ENCODE data around the gene IQSEC2.

IQSEC2 gene

GRCh38 chrX:53272808-53273337 is 8.5 kb downstream of the IQSEC2 start:
- in situ Hi-C loops (cut with MboI; ENCODE audit: low sequenced_read_pairs) = no loop called here

- in situ Hi-C loops (cut with MboI; ENCODE audit: low sequenced_read_pairs) = no loop called here
Measured at GRCh38 chrX:53269536-53270107, 11.8 kb downstream of the IQSEC2 start.

GRCh38 chrX:53268173-53268572 is 13.2 kb downstream of the IQSEC2 start:
- in situ Hi-C loops (cut with MboI; ENCODE audit: low sequenced_read_pairs) = no loop called here

DNA sequence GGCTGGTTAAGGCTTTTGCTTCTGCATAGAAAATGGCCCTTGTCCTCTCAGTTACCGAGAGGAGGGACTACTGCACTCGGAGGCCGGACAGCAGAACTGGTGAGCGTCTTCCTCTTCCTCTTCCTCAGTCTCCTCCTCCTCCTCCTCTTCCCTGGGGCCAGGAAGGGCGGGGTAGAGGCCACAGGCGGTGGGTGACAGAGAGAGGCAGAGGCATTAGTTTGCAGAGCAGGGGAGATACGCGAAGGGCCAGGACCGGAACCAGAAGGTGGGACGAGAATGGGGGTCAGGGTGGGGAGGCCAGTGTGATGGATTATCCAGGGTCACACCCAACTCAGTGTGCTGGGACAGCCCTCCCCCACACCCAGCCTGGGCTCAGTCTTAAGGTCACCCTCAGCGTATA is 14.5 kb downstream of the IQSEC2 start:
- in situ Hi-C loops (cut with MboI; ENCODE audit: low sequenced_read_pairs) = no loop called here

GRCh38 chrX:53265771-53266574 is 15.4 kb downstream of the IQSEC2 start:
- in situ Hi-C loops (cut with MboI; ENCODE audit: low sequenced_read_pairs) = no loop called here

DNA sequence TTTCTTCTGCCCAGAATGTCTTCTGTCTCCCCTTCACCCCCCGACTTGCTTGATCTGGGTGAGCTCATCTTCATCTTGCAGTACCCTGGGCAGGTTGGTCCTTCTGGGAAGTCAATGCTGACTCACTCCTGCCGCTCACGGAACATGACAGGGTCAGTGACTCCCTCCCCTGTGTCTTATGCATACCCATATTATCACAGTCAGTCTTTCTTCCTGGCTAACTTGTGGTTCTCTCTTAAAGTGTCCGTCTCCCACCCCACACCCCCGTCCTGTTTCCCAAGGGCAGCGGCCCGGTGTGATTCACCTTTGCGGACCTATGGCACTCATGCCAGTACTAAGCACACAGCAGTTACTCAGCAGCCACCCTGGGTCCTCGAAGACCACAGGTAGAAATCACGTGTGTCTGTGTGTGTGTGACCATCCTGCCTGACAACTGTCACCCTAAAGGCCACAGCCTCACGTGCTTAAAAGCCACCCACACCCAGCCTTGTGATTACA is 17.7 kb downstream of the IQSEC2 start:
- in situ Hi-C loops (cut with MboI; ENCODE audit: low sequenced_read_pairs) = no loop called here

GRCh38 chrX:53262918-53263394 is 18.4 kb downstream of the IQSEC2 start:
- in situ Hi-C loops (cut with MboI; ENCODE audit: low sequenced_read_pairs) = no loop called here

DNA sequence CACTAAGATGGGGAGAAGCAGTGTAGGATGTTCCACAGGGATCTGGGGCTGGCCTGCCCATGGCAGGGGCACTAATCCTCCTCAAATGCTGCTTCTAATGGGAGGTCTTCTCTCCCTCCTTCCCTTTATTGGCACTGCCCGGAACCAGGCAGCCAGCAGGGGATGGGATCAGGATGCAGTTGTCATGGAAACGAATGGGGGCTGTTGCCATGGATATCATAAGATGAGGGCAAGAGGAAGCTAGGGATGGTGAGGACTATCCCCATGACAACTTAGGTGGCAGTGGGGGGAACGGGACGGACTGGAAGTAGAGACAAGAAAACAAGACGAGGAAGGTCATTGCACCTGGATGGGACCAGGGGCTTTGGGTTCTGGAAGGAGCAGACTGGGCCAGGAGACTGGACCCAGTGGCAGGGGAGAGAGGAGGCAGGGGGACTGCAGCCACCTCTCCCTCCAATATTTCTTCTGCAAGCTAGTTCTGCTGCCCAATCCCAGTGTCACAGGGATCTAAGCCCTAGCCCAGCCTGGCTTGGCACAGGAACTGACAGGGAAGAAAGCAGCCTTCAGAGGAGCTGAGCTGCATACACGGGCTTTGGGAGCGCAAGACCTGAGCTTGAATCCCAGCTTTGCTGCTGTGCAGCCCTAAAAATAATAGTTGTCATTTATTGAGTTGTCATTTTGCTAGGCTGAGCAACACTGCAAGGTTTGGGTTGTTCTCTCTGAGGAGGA is 19.0 kb downstream of the IQSEC2 start:
- in situ Hi-C loops (cut with MboI; ENCODE audit: low sequenced_read_pairs) = no loop called here

GRCh38 chrX:53261355-53261972 is 19.9 kb downstream of the IQSEC2 start:
- in situ Hi-C loops (cut with MboI; ENCODE audit: low sequenced_read_pairs) = no loop called here

DNA sequence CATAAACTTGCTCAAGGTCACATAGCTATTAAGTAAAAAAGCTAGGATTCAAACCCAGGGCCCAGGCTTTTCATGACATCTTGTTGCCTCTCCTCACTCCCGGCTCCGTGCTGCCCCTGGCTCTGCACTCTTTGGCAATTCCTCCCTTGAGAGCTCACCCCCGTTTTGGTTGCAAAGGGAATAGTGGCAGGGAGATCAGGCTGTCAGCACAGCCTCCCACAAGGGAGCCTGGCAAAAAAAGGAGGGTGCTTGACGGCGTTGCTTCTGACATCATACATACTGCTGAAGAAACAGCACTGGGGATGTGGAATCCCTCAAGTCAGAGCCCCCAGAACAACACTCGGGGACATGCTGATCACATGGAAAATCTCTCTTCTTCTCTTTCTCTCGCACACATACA is 20.5 kb downstream of the IQSEC2 start:
- in situ Hi-C loops (cut with MboI; ENCODE audit: low sequenced_read_pairs) = no loop called here

DNA sequence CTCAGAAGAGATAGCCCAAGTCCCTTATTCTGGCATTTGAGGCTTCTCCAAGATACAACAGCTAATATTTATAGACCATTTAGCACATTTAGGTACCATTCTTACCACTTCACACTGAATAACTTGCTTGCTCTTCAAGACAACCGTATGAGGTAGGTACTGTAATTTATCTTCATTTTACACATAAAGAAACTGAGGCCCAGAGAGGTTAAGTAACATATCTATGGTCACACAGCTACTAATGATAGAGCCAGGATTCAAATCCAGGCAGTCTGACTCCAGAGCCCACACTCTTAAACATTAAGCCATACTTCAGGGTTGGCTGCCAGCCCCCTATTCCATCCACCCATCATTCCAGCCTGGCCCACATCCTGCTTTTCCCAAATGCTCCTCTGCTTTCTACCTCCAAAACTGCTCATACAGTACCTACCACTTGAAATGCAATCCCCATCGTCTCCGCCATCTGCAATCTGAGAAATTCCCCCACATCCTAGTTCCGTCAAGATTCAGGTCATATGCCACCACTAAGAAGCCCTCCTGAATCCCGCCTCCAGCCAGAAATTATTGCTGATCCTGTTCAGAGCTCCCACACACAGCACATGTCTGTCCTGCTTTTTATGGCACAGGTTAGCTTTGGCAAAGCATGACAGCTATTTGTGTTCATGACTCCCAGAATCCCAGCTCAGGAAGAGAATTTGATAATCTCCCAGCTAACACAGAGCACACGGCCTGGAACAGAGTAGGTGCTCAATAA is 23.5 kb downstream of the IQSEC2 start:
- in situ Hi-C loops (cut with MboI; ENCODE audit: low sequenced_read_pairs) = no loop called here

- in situ Hi-C loops (cut with MboI; ENCODE audit: low sequenced_read_pairs) = no loop called here
Measured at GRCh38 chrX:53257166-53257565, 24.2 kb downstream of the IQSEC2 start.

GRCh38 chrX:53256446-53257041 is 24.8 kb downstream of the IQSEC2 start:
- in situ Hi-C loops (cut with MboI; ENCODE audit: low sequenced_read_pairs) = no loop called here

DNA sequence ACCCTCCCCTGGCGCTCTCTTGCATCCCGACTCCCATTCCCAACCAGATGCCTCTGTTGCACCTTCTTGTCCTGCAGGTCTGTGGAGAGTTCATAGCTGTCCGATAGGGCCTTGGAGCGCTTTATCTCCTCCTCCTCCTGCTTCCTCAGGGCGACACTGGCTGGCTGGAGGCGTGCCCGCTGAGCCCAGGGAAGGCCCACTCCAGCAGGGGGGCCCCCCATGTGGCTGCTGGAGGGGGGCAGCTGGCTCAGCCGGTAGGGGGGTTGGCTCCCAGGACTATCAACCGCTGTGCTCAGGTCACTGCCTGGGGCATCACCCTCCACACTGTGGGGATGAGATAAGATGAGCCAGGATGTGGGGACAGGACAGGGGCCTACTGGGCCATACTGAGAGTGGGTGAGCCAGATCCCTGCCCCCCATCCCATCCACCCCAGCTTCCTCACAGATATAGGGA is 25.6 kb downstream of the IQSEC2 start:
- in situ Hi-C loops (cut with MboI; ENCODE audit: low sequenced_read_pairs) = no loop called here

DNA sequence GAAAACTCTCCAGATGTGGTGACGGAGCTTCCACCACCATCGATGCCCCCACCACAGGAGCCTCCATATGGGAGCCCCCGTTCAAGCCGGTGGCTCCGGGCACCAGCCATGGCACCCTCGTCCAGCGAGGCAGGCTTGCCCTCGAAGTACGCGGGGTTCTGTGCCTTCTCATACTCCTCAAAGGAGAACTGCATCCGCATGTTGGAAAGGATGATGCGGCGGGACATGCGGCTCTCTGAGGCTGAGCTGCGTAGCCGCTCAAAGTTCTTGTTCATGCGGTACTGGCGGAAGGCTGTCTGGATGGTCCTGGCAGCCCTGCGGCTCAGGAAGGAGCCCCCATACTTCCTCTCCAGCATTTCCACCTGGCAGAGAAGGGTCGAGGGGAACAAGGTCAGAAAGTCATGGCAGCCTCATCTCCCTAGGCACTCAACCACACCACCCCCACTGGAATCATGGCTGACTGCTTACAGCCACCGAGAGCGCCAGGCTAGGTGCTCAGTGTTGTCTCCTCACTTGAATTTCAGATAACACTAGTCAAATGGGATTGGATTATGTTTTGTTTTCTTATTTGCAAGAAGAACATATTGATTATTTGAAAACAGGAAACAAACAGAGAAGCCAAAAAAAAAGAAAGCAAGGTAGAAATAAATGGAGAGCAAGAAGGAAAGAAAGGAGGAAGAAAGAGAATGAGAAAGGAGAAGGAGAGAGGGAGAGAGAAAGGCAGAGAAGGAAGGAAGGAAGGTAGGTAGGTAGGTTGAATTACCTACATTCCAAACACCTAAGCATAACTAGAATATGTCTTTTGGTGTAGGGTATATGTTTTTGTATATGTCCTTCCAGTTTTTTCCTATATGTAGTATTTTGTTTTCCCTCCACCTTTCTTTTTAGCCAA is 26.6 kb downstream of the IQSEC2 start:
- in situ Hi-C loops (cut with MboI; ENCODE audit: low sequenced_read_pairs) = no loop called here

DNA sequence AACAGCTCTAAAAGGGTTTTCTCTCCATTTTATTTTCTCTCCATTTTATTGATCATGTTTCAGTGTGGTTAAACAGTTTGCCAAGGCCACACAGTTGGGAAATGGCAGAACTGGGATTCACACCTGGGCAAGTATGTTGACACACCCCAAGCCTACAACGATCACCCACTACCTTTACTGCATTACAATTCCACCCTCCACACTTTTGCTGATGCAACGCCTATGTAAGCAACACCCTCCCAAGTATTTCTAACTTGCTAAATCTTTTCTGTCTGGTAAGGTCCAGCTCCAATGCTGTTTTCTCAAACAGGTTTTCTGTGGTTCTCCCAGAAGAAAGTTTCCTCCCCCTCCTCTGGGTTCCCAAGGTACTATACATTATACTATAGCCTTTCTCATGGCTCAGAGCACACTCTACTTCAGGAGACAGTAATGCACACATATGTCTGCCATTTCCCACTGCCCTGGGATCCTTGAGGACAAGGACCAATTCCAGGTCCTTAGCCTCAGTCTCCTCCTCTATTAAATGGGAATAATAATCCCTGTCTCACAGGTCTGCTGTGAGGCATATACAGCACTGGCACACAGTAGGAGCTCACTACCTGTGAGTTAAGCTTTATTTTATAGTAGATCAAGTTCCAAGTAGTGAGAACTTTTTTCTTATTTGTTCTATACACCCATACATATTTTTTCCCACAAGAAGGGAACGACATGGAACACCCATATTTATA is 27.9 kb downstream of the IQSEC2 start:
- in situ Hi-C loops (cut with MboI; ENCODE audit: low sequenced_read_pairs) = no loop called here

GRCh38 chrX:53251307-53251706 is 30.1 kb downstream of the IQSEC2 start:
- in situ Hi-C loops (cut with MboI; ENCODE audit: low sequenced_read_pairs) = no loop called here

- in situ Hi-C loops (cut with MboI; ENCODE audit: low sequenced_read_pairs) = no loop called here
Measured at GRCh38 chrX:53250556-53250955, 30.8 kb downstream of the IQSEC2 start.
